ENCODE data around the gene HOTAIR. TPM values are rescaled to one million over a fixed set of nuclear protein-coding genes. Genes with fewer than 3 reads are reported as not detected.

HOTAIR gene
- polyA plus RNA-seq, 1 donor from 2014 or later = not detected

GRCh38 chr12:53969588-53970259 is 5.0 kb downstream of the HOTAIR start:
- Histone ChIP-seq H3K9me2 (ENCODE audit: insufficient read depth, low read length) (no peaks in the 10 kb centered on the region), H2AFZ (ENCODE audit: low read depth, low read length) (no peak overlapping the region), H4K20me1 (ENCODE audit: insufficient read depth) (no peaks in the 10 kb centered on the region), H3K4me2 (ENCODE audit: low read length) (no peak overlapping the region), H3K36me3 (ENCODE audit: insufficient read depth, low read length) (no peaks in the 10 kb centered on the region), H3K9ac (ENCODE audit: low read length) (no peak overlapping the region), H3K27me3 (ENCODE audit: insufficient read depth, low read depth, low read length) (peaks cover 100% of the 10 kb centered on the region), H3K27ac (ENCODE audit: low read length) (no peak overlapping the region), H3F3A (ENCODE audit: insufficient read depth, low read length, poor library complexity, severe bottlenecking) (no peaks in the 10 kb centered on the region), H3K4me3 (ENCODE audit: low read length) (no peak overlapping the region), H3K9me3 (ENCODE audit: low read length) (no peaks in the 10 kb centered on the region), H3K79me2 (replicated peaks; ENCODE audit: insufficient read depth, low read length) (no peaks in the 10 kb centered on the region)
- TF ChIP-seq MXI1 (conservative IDR thresholded peaks at IDR 0.05; ENCODE audit: poor library complexity, severe bottlenecking) (no peak), EP300 (conservative IDR thresholded peaks at IDR 0.05; ENCODE audit: poor library complexity, severe bottlenecking) (no peak), TAF1 (IDR thresholded peaks at IDR 0.05; ENCODE audit: low read depth) (no peak), RAD21 (conservative IDR thresholded peaks at IDR 0.05) (no peak), SMC3 (conservative IDR thresholded peaks at IDR 0.05; ENCODE audit: poor library complexity) (no peak), POLR2AphosphoS5 (IDR thresholded peaks at IDR 0.05) (no peak), REST (IDR thresholded peaks at IDR 0.05; ENCODE audit: borderline replicate concordance) (no peak), EZH2 (IDR thresholded peaks at IDR 0.05; ENCODE audit: borderline replicate concordance, insufficient read depth, low read length, poor library complexity, severe bottlenecking) (no peak)
- TF ChIP-seq, protein P1, sequence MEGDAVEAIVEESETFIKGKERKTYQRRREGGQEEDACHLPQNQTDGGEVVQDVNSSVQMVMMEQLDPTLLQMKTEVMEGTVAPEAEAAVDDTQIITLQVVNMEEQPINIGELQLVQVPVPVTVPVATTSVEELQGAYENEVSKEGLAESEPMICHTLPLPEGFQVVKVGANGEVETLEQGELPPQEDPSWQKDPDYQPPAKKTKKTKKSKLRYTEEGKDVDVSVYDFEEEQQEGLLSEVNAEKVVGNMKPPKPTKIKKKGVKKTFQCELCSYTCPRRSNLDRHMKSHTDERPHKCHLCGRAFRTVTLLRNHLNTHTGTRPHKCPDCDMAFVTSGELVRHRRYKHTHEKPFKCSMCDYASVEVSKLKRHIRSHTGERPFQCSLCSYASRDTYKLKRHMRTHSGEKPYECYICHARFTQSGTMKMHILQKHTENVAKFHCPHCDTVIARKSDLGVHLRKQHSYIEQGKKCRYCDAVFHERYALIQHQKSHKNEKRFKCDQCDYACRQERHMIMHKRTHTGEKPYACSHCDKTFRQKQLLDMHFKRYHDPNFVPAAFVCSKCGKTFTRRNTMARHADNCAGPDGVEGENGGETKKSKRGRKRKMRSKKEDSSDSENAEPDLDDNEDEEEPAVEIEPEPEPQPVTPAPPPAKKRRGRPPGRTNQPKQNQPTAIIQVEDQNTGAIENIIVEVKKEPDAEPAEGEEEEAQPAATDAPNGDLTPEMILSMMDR (IDR thresholded peaks at IDR 0.05; ENCODE audit: poor library complexity, severe bottlenecking) = no peak

GRCh38 chr12:53968214-53969127 is 6.3 kb downstream of the HOTAIR start:
- Histone ChIP-seq H3F3A (ENCODE audit: insufficient read depth, low read length, poor library complexity, severe bottlenecking) (no peaks in the 10 kb centered on the region), H2AFZ (ENCODE audit: low read depth, low read length) (no peak overlapping the region), H4K20me1 (ENCODE audit: insufficient read depth) (no peaks in the 10 kb centered on the region), H3K36me3 (ENCODE audit: insufficient read depth, low read length) (no peaks in the 10 kb centered on the region), H3K9me2 (ENCODE audit: insufficient read depth, low read length) (no peaks in the 10 kb centered on the region), H3K4me2 (ENCODE audit: low read length) (no peak overlapping the region), H3K27me3 (ENCODE audit: insufficient read depth, low read depth, low read length) (peaks cover 100% of the 10 kb centered on the region), H3K4me3 (ENCODE audit: low read length) (no peak overlapping the region), H3K27ac (ENCODE audit: low read length) (no peak overlapping the region), H3K79me2 (replicated peaks; ENCODE audit: insufficient read depth, low read length) (no peaks in the 10 kb centered on the region), H3K9ac (ENCODE audit: low read length) (no peak overlapping the region), H3K9me3 (ENCODE audit: low read length) (no peaks in the 10 kb centered on the region)
- no peak for TF ChIP-seq TAF1 (IDR thresholded peaks at IDR 0.05; ENCODE audit: low read depth)
- TF ChIP-seq RAD21 (conservative IDR thresholded peaks at IDR 0.05) = no peak
- TF ChIP-seq SMC3 (conservative IDR thresholded peaks at IDR 0.05; ENCODE audit: poor library complexity) = no peak
- no peak for TF ChIP-seq MXI1 (conservative IDR thresholded peaks at IDR 0.05; ENCODE audit: poor library complexity, severe bottlenecking)
- no peak for TF ChIP-seq EZH2 (IDR thresholded peaks at IDR 0.05; ENCODE audit: borderline replicate concordance, insufficient read depth, low read length, poor library complexity, severe bottlenecking)
- TF ChIP-seq, protein P1 (IDR thresholded peaks at IDR 0.05; ENCODE audit: poor library complexity, severe bottlenecking) = no peak
- no peak for TF ChIP-seq REST (IDR thresholded peaks at IDR 0.05; ENCODE audit: borderline replicate concordance)
- TF ChIP-seq EP300 (conservative IDR thresholded peaks at IDR 0.05; ENCODE audit: poor library complexity, severe bottlenecking) = no peak
- no peak for TF ChIP-seq POLR2AphosphoS5 (IDR thresholded peaks at IDR 0.05)
